HG03469 (cell line): Measurements from ENCODE around the gene MYO15A.

Source experiments
- ATAC-seq: cut with Tn5 transposase; IDR thresholded peaks from one replicate; pipeline ENCODE4 v1.9.1; 2021; ENCODE audit warnings: mild to moderate bottlenecking, moderate library complexity, moderate number of reproducible peaks; ENCODE audit not compliant: unreplicated experiment

MYO15A gene

GRCh38 chr17:18183334-18184142, 75.0 kb downstream of the MYO15A start, which contains the start of gene ALKBH5:
ALKBH5 (plus strand) TSS chr17:18183828; CDS start chr17:18184244, 416 bp downstream.
- ATAC-seq = peak; percentile 62

- no peak for ATAC-seq
These were observed 75.8 kb downstream of the MYO15A start for GRCh38 chr17:18184143-18185031.

GRCh38 chr17:18185391-18185790, 76.8 kb downstream of the MYO15A start:
- ATAC-seq = no peak

GRCh38 chr17:18185832-18186626, 77.5 kb downstream of the MYO15A start:
- no peak for ATAC-seq

- no peak for ATAC-seq
These were observed 78.0 kb downstream of the MYO15A start for GRCh38 chr17:18186627-18186982.

GRCh38 chr17:18187226-18187625, 78.7 kb downstream of the MYO15A start:
- no peak for ATAC-seq

GRCh38 chr17:18187821-18188761, 79.5 kb downstream of the MYO15A start:
- no peak for ATAC-seq

- ATAC-seq = no peak
These were observed 82.2 kb downstream of the MYO15A start for GRCh38 chr17:18190628-18191235.

GRCh38 chr17:18191236-18191667, 82.7 kb downstream of the MYO15A start:
- no peak for ATAC-seq

- no peak for ATAC-seq
These were observed 83.4 kb downstream of the MYO15A start for GRCh38 chr17:18191967-18192366.

GRCh38 chr17:18194394-18194793, 85.8 kb downstream of the MYO15A start:
- no peak for ATAC-seq

GRCh38 chr17:18194804-18195203, 86.2 kb downstream of the MYO15A start:
- ATAC-seq = no peak

GRCh38 chr17:18195246-18195645, 86.7 kb downstream of the MYO15A start:
- no peak for ATAC-seq

- no peak for ATAC-seq
These were observed 89.1 kb downstream of the MYO15A start for GRCh38 chr17:18197535-18198194.

- no peak for ATAC-seq
These were observed 90.0 kb downstream of the MYO15A start for GRCh38 chr17:18198530-18198929.

GRCh38 chr17:18201108-18201507, 92.6 kb downstream of the MYO15A start:
- ATAC-seq = no peak

- no peak for ATAC-seq
These were observed 94.8 kb downstream of the MYO15A start for GRCh38 chr17:18203308-18203707.

GRCh38 chr17:18205861-18206260, 97.3 kb downstream of the MYO15A start:
- no peak for ATAC-seq

- ATAC-seq = no peak
These were observed 98.4 kb downstream of the MYO15A start for GRCh38 chr17:18206962-18207361.
